GM19035 (cell line): Measurements from ENCODE around the gene WDR64.
"Not testable (repeated sequence)": the region's sequence is repeated elsewhere in the genome, so short reads cannot be mapped to it uniquely, and the experiment has no call there.

Source experiments
- ATAC-seq: cut with Tn5 transposase; IDR thresholded peaks from one replicate; pipeline ENCODE4 v1.9.1; 2021; ENCODE audit not compliant: unreplicated experiment

WDR64 gene

GRCh38 chr1:241735493-241735926, 83.4 kb downstream of the WDR64 start:
- not testable (repeated sequence) for ATAC-seq

GRCh38 chr1:241736387-241736786, 84.3 kb downstream of the WDR64 start:
- ATAC-seq: no peak

GRCh38 chr1:241738284-241739078, 86.4 kb downstream of the WDR64 start:
- ATAC-seq: no peak

- ATAC-seq: no peak
Observed at GRCh38 chr1:241742084-241742483, 90.0 kb downstream of the WDR64 start.

GRCh38 chr1:241744591-241744990, 92.5 kb downstream of the WDR64 start:
- ATAC-seq: no peak

GRCh38 chr1:241747992-241748391, 95.9 kb downstream of the WDR64 start:
- no peak for ATAC-seq

GRCh38 chr1:241749041-241749944, 97.2 kb downstream of the WDR64 start:
- no peak for ATAC-seq

GRCh38 chr1:241749945-241750695, 98.0 kb downstream of the WDR64 start:
- no peak for ATAC-seq

GRCh38 chr1:241751524-241751923, 99.4 kb downstream of the WDR64 start:
- no peak for ATAC-seq

- no peak for ATAC-seq
Observed at GRCh38 chr1:241762713-241763339, 110.7 kb downstream of the WDR64 start.

- no peak for ATAC-seq
Observed at GRCh38 chr1:241765390-241765789, 113.3 kb downstream of the WDR64 start.

GRCh38 chr1:241767737-241768136, 115.7 kb downstream of the WDR64 start:
- no peak for ATAC-seq

GRCh38 chr1:241770115-241770514, 118.0 kb downstream of the WDR64 start:
- ATAC-seq: no peak

- no peak for ATAC-seq
Observed at GRCh38 chr1:241771117-241771516, 119.0 kb downstream of the WDR64 start.

GRCh38 chr1:241772932-241773500, 120.9 kb downstream of the WDR64 start:
- no peak for ATAC-seq

GRCh38 chr1:241773991-241774390, 121.9 kb downstream of the WDR64 start:
- ATAC-seq: no peak

- no peak for ATAC-seq
Observed at GRCh38 chr1:241775021-241775420, 122.9 kb downstream of the WDR64 start.

- ATAC-seq: no peak
Observed at GRCh38 chr1:241776911-241777310, 124.8 kb downstream of the WDR64 start.

GRCh38 chr1:241778117-241778516, 126.0 kb downstream of the WDR64 start:
- no peak for ATAC-seq

- ATAC-seq: no peak
Observed at GRCh38 chr1:241779897-241780296, 127.8 kb downstream of the WDR64 start.
